ENCODE measurements around the gene EPHB1.

The EPHB1 gene

GRCh38 chr3:134803051-134803505 lies 8.0 kb downstream of the EPHB1 start:
- in situ Hi-C loops (cut with HindIII; ENCODE audit: low pct_unique_long_range_greater_than_20kb, low sequenced_read_pairs), result no loop called here
- TF ChIP-seq JUND (IDR thresholded peaks at IDR 0.05; ENCODE audit: low read depth), result no peak
- no peak for DNase-seq (ENCODE audit: low read depth in 1 of 2, low spot score in 1 of 2)

DNA sequence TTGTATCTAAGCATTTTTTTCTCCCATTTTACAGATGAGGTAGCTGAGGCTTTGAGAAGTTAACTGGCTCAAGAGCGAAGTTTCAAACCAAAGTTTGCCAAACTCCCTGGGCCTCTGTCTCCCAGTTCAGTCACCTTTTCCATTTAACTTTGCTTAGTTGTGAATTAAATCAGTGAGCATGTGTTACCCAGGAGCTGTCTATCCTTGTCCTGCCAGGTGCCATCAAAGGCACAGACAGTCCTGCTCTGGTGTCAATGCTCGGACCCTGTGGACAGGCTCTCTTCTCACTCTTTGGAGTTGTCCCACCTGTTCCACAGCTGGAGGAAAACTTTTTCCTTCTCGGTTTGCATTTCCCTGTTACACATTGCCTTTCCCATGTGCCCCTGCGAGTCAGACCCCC lies 8.6 kb downstream of the EPHB1 start:
- no peak for TF ChIP-seq JUND (IDR thresholded peaks at IDR 0.05; ENCODE audit: low read depth)
- no peak for DNase-seq (ENCODE audit: low read depth in 1 of 2, low spot score in 1 of 2)
- in situ Hi-C loops (cut with HindIII; ENCODE audit: low pct_unique_long_range_greater_than_20kb, low sequenced_read_pairs), result no loop called here

GRCh38 chr3:134804508-134805480 lies 9.7 kb downstream of the EPHB1 start:
- no peak for DNase-seq (ENCODE audit: low read depth in 1 of 2, low spot score in 1 of 2)
- TF ChIP-seq JUND (IDR thresholded peaks at IDR 0.05; ENCODE audit: low read depth), result no peak
- in situ Hi-C loops (cut with HindIII; ENCODE audit: low pct_unique_long_range_greater_than_20kb, low sequenced_read_pairs), result no loop called here

- no peak for TF ChIP-seq JUND (IDR thresholded peaks at IDR 0.05; ENCODE audit: low read depth)
- no peak for DNase-seq (ENCODE audit: low read depth in 1 of 2, low spot score in 1 of 2)
- in situ Hi-C loops (cut with HindIII; ENCODE audit: low pct_unique_long_range_greater_than_20kb, low sequenced_read_pairs), result no loop called here
Observed at GRCh38 chr3:134807189-134807588, 12.1 kb downstream of the EPHB1 start.

DNA sequence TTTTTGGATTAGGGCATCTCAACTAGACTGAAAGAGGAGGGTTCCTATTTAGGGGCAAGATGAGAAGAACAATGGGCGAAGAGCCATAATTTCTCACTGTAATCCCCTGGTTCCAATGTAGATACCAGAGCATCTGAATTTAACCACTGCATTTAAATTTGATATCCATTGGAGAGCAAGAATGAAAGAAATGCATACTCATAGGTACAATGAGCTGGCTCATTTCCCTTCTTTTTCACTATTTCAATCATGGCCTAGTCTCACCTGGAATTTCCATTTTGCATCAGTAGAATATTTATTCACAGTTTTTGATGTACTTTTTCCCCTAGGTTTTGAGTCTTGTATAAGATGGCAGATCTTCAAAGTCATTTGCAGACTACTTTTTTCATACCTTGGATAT lies 13.8 kb downstream of the EPHB1 start:
- TF ChIP-seq JUND (IDR thresholded peaks at IDR 0.05; ENCODE audit: low read depth), result no peak
- DNase-seq (ENCODE audit: low read depth in 1 of 2, low spot score in 1 of 2), result no peak
- in situ Hi-C loops (cut with HindIII; ENCODE audit: low pct_unique_long_range_greater_than_20kb, low sequenced_read_pairs), result no loop called here

- no peak for DNase-seq (ENCODE audit: low read depth in 1 of 2, low spot score in 1 of 2)
- TF ChIP-seq JUND (IDR thresholded peaks at IDR 0.05; ENCODE audit: low read depth), result no peak
- in situ Hi-C loops (cut with HindIII; ENCODE audit: low pct_unique_long_range_greater_than_20kb, low sequenced_read_pairs), result no loop called here
Observed at GRCh38 chr3:134809427-134810051, 14.5 kb downstream of the EPHB1 start.

- DNase-seq (ENCODE audit: low read depth in 1 of 2, low spot score in 1 of 2), result peak in 1 of 2 experiments; percentile 37
- in situ Hi-C loops (cut with HindIII; ENCODE audit: low pct_unique_long_range_greater_than_20kb, low sequenced_read_pairs), result no loop called here
- no peak for TF ChIP-seq JUND (IDR thresholded peaks at IDR 0.05; ENCODE audit: low read depth)
Observed at GRCh38 chr3:134810052-134810435, 15.0 kb downstream of the EPHB1 start.

- in situ Hi-C loops (cut with HindIII; ENCODE audit: low pct_unique_long_range_greater_than_20kb, low sequenced_read_pairs), result no loop called here
- TF ChIP-seq JUND (IDR thresholded peaks at IDR 0.05; ENCODE audit: low read depth), result no peak
- no peak for DNase-seq (ENCODE audit: low read depth in 1 of 2, low spot score in 1 of 2)
Observed at GRCh38 chr3:134810850-134811249, 15.8 kb downstream of the EPHB1 start.

- in situ Hi-C loops (cut with HindIII; ENCODE audit: low pct_unique_long_range_greater_than_20kb, low sequenced_read_pairs), result no loop called here
- no peak for DNase-seq (ENCODE audit: low read depth in 1 of 2, low spot score in 1 of 2)
- no peak for TF ChIP-seq JUND (IDR thresholded peaks at IDR 0.05; ENCODE audit: low read depth)
Observed at GRCh38 chr3:134813618-134814017, 18.6 kb downstream of the EPHB1 start.

GRCh38 chr3:134815519-134815918 lies 20.5 kb downstream of the EPHB1 start:
- no peak for TF ChIP-seq JUND (IDR thresholded peaks at IDR 0.05; ENCODE audit: low read depth)
- in situ Hi-C loops (cut with HindIII; ENCODE audit: low pct_unique_long_range_greater_than_20kb, low sequenced_read_pairs), result no loop called here
- no peak for DNase-seq (ENCODE audit: low read depth in 1 of 2, low spot score in 1 of 2)

- no peak for DNase-seq (ENCODE audit: low read depth in 1 of 2, low spot score in 1 of 2)
- in situ Hi-C loops (cut with HindIII; ENCODE audit: low pct_unique_long_range_greater_than_20kb, low sequenced_read_pairs), result no loop called here
- TF ChIP-seq JUND (IDR thresholded peaks at IDR 0.05; ENCODE audit: low read depth), result no peak
Observed at GRCh38 chr3:134816623-134817022, 21.6 kb downstream of the EPHB1 start.

- in situ Hi-C loops (cut with HindIII; ENCODE audit: low pct_unique_long_range_greater_than_20kb, low sequenced_read_pairs), result no loop called here
- no peak for DNase-seq (ENCODE audit: low read depth in 1 of 2, low spot score in 1 of 2)
- no peak for TF ChIP-seq JUND (IDR thresholded peaks at IDR 0.05; ENCODE audit: low read depth)
Observed at GRCh38 chr3:134817297-134817696, 22.2 kb downstream of the EPHB1 start.

- in situ Hi-C loops (cut with HindIII; ENCODE audit: low pct_unique_long_range_greater_than_20kb, low sequenced_read_pairs), result no loop called here
- TF ChIP-seq JUND (IDR thresholded peaks at IDR 0.05; ENCODE audit: low read depth), result no peak
- no peak for DNase-seq (ENCODE audit: low read depth in 1 of 2, low spot score in 1 of 2)
Observed at GRCh38 chr3:134820994-134821393, 25.9 kb downstream of the EPHB1 start.
